GM12873 (cell line): ENCODE measurements around the gene WFS1.

Source experiments
- CTCF ChIP-seq: IDR thresholded peaks from 2 replicates; pipeline ENCODE4 v1.5.1; 2012; ENCODE audit warnings: low read depth, mild to moderate bottlenecking, moderate library complexity, low read length, control low read depth; ENCODE audit not compliant: insufficient read depth; ENCODE audit errors: missing control alignments

WFS1 gene

GRCh38 chr4:6351246-6352000, 81.8 kb downstream of the WFS1 start:
- no peak for TF ChIP-seq CTCF

- no peak for TF ChIP-seq CTCF
These were observed 82.5 kb downstream of the WFS1 start for GRCh38 chr4:6352031-6352692.
